DMS114 treated with DMSO at 0.1 percent for 48 hours (cell line): Measurements from ENCODE around the gene NOS1AP.
"Not testable (repeated sequence)": the region's sequence is repeated elsewhere in the genome, so short reads cannot be mapped to it uniquely, and the experiment has no call there.

Experiments used
- DNase-seq: peaks from one replicate; lab custom pipeline; 2025; ENCODE audit not compliant: unreplicated experiment; lab: John Stamatoyannopoulos, UW

NOS1AP gene

DNA sequence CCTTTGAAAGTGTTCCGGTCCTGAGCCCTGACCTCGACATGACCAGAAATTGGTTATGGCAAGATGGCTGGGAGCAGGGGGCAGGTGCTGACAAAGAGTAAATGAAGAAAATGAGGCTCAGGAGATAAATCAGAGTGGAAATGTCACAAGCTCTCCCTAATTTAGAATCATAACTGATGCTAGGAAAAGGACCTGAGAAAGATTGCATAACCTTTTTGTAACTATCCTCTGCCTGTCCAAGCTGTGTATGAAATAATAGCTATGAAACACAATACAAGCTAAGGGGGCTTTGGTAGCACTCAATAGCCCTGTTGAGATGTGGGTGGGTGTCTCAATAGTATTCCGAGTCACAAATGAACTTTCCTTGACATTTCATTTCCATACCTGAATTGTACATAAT is 12.9 kb upstream of the NOS1AP start:
- no peak for DNase-seq

DNA sequence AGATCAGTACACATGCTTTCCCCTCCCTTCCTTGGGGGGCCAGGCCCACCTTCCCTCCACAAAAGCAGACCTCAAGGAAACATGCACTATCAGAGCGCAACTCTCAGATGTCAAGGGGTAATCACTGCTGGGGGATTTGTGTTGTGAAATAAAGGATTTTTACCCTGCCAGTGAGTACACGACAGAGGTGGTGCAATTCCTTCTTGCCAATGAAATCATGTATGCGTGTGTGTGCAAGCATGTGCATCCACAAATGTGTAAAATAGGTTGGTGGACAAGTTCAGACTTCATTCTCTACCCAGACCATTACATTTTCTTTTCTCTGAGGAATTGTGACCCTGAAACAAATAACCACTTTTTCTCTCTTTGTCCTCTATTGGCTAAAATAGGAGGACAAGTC is 9.8 kb upstream of the NOS1AP start:
- no peak for DNase-seq

DNA sequence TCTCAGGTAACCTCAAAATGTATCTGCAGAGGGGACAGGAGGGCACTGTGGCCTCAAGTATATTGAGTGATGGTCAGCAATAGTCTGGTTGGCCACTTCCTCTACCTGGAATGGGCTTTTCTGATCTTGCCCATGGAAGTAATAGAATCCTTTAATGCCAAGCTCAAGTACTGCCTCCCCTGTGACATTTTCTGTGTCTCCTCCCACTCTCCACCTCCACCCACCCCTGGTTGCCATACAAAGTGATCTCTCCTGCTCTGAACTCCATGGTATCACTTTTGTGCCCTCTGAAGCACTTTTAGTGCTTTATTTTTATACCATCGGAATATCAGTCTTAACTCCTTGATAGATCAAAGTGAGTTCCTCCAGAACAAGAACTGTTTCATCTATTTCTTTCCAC is 9.2 kb upstream of the NOS1AP start:
- no peak for DNase-seq

DNA sequence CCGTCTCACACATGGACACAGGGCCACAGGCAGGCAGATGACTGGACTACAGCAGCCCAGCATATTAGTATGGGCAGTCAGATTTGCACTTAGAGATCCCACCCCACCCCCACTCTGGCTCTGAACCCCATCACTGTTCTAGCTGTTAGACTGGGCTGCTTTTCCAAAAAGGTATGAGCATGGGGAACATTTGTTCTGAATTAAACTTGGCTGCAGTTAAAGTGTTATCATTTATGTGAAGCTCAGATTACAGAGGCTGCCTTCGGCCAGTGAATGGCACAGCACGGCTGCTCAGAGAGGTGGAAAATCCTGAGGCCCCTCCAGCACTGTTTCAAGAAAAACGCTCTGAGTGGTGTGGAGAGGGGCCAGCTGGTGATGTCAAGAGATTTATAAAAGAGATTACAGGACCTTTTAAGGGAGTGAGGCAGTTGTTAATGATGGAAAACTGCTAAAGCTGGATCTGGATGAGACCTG is 6.9 kb upstream of the NOS1AP start:
- DNase-seq: no peak

DNA sequence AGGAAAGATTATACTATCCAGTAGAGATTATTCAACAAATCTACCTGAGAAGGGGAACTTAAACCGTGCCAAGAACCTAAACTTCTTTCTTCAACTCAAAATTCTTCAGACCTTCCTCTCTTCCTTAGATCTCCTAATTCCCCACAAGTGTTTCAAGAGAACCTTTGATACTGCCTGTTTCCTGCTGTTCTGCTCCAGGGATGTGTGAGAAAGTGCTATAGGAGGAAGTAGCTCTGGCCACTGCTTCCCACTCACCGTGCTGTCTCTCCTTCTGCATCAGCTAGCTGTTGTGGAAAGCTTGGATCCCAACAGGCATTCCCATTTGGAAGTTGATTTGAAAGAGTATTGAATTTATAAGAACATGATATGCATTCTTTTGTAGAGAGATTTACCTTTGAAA is 4.5 kb upstream of the NOS1AP start:
- no peak for DNase-seq

DNA sequence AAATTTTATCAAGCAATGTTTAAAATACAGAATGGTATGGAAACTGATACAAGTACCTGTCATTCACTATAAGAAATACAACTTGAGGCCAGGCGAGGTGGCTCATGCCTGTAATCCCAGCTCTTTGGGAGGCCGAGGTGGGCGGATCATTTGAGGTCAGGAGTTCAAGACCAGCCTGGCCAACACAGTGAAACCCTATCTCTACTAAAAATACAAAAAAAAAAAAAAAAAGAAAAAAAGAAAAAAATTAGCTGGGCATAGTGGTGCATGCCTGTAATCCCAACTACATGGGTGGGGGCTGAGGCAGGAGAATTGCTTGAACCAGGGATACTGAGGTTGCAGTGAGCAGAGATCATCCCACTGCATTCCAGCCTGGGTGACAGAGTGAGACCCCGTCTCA is 2.7 kb upstream of the NOS1AP start:
- DNase-seq: not testable (repeated sequence)

DNA sequence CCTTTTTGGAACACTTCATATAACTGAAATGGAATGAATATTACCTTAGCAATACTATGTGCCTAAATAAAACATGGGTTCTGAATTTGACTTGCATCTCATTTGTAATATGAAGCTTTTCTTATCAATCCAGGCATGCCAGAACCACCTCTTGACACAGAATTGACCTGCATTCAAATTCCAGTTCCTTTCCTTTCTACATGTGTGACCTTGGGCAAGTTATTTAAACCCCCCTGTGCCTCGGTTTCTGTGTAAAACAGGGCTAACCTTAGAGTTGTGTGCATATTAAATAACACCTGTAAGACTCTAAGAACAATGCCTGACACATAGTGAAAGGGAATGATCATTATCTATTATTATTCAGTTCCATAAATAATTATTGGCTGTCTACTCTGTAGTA is 2.0 kb upstream of the NOS1AP start:
- DNase-seq: no peak

DNA sequence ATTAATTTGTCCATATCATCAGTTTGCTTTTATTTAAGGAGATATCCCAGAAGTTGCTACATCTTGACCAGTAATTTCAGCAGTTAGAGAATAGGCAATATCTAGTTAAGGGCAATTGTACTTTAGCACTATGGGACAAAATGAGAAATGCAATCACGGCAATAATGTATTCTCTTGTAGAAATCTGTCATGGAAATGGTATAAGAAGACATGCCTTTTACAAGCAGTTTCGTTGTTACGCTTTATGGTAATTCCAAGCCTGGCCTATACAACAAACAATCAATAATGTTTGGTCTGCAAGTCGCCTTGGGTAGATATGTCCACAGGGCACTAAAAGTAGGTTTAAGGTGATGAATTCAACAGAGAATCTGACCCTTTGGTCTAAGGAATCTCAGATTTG is 1.2 kb upstream of the NOS1AP start:
- no peak for DNase-seq

DNA sequence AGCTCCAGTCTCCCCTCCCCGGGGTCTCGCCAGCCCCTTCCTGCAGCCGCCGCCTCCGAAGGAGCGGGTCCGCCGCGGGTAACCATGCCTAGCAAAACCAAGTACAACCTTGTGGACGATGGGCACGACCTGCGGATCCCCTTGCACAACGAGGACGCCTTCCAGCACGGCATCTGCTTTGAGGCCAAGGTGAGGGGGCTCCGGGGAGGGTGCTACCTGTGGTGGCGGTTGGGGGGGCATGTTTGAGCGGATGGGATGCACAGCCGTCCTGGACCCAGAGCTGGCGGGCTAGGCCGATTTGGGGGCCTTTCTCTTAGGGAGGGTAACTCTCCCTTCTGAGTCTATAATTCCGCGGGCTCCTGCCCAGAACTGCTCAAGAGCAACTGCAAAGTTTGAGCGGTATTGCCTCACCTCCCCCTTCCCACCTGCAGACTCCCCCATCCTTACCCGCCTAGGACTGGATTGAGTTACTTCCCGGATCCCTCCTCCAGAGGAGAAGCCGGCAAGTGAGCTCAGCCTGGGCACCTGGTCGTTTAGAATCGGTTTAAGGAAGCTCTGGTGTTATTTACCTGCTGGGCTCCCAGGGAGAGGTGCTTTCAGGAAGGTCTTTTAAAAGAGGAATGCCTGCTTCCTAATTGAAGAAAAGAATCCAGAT is 730 bp downstream of the NOS1AP start:
- no peak for DNase-seq

DNA sequence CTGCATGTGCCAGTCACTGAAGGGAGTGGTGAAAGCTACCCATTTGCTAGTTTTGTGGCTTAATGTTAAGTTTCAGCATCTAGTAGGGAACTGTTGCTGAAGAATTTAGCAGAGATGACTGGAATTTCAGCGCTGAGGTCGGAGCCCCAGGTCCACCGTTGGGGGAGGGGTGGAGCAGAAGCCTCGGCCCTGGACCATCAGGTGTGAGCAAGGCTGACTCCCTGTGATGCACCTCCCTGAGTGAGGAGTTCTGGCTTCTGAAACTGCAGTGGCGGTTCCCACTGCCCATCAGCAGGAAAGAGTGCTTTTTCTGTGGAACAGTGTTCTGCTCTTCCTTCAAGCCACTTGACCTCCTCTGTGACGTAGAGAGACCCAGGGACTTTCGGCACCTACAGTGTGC is 1.3 kb downstream of the NOS1AP start:
- DNase-seq: no peak

DNA sequence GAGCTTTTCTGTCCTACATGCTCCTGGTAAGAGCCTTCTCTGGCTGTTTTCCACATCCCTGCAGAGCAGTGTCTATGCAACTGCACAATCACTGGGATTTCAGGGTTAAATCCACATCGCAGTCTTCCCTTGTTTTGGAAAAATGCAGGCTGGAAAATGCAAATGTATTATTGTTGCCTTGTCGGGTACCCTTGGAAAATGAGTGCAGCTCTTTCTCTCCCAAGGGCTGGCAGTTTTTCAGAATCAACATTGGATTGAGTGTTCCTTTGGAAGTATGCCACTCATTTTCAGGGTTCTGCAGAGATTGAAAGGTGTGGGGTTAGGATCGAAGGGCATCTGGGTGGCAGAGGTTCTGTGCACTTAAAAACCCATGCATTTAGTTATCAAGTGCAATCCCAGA is 3.2 kb downstream of the NOS1AP start:
- DNase-seq: no peak

DNA sequence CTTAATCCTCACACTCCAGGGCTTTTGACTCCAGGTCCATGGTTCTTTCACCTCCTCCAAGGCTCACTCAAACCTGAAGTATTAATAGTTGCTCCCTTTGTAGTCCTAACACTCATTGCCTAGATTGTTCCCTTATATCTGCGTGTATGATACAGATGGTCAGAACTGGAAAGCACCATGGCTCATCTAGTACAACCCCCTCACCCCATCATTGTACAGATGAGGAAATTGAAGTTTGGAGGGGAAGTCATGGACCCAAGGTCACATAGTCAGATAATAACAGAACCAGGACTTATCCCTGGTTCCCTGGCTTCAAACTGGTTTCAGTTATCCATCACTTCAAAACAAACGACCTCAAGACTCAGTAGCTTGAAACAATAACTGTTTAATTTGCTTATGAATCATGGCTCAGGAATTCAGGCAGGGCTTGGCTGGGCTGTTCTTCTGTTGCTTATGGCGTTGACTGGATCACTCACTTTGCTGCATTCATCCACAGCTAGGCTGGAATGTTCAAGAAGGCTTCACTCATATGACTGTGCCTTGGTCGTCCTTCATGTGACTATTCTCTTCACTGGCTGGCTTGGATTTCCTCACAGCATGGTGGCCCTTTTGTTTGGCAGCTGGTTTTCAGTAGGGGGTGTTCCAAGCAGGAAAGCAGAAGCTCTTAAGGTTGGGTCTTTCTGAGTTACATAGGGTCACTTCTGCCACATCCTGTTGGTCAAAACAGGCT is 5.0 kb downstream of the NOS1AP start:
- no peak for DNase-seq

DNA sequence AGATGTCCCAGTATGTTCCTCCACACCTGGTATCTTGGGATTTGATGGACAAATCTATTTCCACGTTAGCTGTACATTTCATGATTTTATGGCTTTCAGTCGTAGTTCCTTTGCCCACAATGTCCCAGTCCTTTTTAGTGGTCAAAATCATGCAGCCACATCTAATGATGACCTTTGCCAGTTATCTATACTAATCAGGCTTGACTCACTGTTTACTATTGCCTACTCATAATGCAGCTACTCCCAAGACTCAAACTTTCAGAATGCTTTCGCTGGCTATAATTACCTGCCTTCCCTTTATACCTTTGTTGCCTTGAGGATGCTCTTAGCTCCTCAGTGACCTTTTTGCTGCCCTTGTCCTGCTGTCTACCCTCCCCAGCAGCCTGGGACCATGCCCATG is 6.4 kb downstream of the NOS1AP start:
- DNase-seq: no peak

DNA sequence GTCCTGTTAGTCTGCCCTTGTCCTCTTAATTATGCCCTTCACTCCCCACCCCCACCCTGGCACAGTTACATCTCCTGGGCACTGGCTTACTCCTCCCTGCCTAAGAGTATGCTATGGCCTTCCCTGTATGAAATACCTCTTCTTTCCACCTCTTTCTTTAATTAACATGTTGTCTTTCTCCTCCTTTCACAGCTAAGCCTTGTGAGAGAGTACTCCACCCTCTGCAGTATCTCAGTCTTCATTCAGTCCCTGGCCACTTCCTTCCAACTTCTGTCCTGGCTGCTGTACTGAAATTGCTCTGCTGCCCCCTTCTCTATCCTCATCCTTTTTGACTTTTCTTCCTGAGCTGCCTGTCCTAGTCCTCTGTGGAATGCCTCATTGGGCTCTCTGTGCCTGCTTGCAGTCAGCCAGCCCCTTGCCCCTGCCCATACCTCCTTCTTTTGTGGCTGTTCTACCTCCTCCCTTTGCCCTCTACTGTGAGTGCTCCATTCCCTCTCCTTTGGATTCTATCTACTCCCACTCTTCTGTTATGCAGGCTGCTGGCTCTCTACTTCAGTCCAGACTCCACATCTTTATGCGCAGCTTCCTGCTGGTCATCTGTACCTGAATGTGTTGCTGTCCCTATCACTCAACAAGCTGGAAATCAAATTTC is 8.3 kb downstream of the NOS1AP start:
- DNase-seq: no peak

DNA sequence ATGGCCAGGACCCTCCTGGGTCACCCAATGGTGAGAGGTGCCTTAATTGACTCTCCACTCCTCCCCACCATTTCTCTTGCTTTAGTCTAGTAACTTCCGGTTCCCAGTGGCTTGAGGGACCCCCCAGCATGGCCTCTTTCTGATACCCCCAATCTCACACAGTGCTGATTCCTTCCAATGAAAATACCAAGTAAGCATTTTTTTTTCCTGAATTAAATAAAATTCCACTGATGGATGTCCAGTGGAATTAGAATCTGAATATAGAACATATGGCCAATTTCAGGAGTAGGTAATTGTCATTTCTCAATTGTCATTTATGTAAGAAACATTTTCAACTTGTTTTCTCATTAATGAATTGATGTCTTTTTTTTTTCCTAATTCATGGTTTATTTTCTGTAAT is 9.5 kb downstream of the NOS1AP start:
- no peak for DNase-seq

DNA sequence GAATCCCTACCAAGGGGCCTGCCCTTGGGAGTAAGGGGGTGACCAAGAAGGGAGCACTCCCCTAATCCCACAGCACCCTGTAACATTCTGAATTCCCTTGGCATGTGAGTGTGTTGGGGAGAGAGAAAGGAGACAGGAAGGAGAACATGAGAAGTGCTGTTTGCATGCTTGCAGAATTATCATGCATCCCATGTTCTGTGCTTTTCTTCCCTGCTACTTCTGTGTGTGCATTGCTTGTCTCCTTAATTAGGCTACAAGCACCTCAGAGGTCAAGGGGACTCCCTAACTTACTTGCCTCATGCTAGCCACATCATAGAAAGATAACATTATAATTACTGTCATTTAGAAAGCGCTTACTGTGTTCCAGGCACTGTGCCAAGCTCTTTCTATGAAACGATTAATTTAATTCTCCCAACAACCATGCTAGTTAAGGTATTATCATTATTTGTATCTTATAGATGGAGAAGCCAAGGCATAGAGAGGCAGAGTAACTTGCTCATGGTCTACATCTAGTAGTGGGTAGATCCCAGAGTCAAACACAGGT is 11.1 kb downstream of the NOS1AP start:
- DNase-seq: no peak

DNA sequence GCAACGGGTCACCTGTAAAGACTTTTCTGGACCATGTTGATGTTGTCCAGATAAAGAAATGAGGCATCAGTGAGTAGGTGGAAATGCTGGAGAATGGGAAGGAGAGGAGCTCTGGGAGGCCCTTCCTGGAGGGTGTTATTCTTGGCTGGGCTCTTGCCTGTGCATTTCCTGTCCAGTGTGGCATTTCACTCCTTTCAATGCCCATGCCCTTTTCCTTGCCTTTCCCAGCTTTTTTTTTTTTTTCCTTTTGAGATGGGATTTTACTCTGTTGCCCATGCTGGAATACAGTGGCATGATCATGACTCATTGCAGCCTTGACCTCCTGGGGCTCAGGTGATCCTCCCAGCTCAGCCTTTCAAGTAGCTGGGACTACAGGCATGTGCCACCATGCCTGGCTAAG is 11.8 kb downstream of the NOS1AP start:
- DNase-seq: no peak

DNA sequence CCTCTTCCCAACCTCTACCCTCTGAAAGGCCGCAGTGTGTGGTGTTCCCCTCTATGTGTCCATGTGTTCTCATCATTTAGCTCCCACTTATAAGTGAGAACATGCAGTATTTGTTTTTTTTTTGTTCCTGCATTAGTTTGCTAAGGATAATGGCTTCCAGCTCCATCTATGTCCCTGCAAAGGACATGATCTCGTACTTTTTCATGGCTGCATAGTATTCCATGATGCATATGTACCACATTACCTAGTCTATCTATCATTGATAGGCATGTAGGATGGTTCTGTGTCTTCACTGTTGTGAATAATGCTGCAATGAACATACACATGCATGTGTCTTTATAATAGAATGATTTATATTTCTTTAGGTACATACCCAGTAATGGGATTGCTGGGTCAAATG is 12.6 kb downstream of the NOS1AP start:
- not testable (repeated sequence) for DNase-seq

DNA sequence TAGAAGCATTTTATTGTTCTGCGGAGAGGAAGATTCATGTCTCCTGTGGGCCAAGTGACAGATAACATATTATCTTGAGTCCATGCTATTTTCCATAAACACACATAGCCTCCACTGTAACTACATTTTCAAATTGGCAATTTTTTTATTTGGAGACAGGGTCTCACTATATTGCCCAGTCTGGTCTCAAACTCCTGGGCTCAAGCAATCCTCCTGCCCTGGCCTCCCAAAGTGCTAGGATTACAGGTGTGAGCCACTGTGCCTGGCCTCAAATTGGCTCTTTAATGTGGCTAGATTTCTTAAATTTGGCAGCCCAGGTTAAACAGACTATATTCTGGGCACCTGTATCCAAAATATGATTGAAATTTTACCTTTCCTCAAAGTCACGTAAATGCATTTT is 13.8 kb downstream of the NOS1AP start:
- no peak for DNase-seq

DNA sequence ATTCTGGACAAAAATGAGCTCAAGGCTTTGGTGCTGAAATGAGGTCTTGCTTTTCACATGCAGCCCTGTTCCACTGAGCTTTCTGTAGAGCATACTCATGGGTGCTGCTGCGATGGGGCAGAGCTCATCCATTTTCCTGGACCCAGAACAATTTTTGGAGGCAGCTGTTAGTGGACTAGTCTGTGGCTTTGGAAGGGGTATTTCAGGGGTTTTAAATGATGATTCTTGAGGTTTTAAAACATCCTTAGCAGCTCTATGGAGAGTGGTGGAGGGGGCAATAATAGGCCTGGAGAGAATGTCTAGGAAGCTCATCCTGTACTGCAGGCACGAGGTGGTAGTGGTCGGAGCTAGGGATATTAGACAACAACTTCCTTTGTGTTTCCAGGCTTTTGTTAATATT is 16.5 kb downstream of the NOS1AP start:
- DNase-seq: no peak

DNA sequence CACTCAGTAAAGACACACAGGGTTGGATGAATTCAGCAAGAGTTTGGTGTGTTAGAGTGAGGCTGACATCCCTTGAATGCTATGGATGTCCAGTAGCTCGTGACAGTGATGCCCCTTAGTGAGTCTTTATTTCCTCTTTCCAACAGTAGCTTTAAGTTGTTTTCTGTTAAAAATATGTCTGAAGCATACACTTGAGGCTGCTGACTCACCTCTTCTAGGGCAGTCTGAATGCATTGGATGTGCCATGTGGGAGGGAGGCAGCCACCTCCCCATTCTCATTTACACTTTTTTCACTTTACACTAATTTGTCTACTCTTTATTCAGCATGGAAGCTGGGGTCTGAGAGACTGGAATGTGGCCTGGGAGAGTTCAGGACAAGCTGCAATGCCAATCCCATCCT is 17.6 kb downstream of the NOS1AP start:
- DNase-seq: no peak

DNA sequence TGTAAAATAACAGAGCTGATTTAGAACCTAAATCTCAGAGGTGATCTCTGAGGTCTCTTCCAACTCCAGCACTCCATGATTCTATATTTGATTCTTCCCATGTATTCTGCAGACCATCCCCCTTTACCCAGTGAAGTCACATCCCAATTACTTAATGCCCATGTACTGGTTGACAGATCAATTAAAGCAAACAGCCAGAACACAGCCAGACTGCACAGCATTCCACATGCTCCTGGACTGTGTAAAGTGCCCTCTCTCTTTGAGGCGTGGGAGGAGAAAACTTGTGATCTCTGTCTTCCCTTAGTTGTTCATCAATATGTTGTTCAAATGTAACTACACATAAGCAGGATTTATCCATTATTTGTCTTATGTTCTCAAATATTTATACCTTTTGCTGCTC is 18.1 kb downstream of the NOS1AP start:
- no peak for DNase-seq
